HG03066 (cell line): Measurements from ENCODE around the gene ZCCHC24.

Source experiments
- ATAC-seq: cut with Tn5 transposase; IDR thresholded peaks from one replicate; pipeline ENCODE4 v1.9.1; 2021; ENCODE audit warnings: low read depth; ENCODE audit not compliant: unreplicated experiment

ZCCHC24 gene

DNA sequence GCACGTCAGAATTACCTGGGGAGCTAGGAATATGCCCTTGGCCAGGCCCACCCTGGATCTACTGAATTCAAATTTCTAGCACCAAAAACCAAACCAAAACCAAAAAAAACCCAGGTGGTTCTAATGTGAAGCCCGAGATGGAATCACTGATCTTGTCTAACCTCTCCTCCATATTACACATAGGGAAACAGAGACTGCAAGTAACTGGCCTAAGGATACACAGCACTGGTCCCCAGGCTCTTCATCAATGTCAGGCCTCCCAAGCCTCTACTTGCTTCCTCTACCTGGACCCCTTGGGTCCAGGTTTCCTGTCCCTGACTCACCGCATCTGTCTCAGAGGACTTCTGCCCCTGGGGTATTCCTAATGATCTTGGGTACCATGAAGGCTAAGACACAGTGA, 30.7 kb downstream of the ZCCHC24 start:
- no peak for ATAC-seq

- ATAC-seq: no peak
These were observed 32.2 kb downstream of the ZCCHC24 start for GRCh38 chr10:79413196-79413595.

- no peak for ATAC-seq
These were observed 32.9 kb downstream of the ZCCHC24 start for GRCh38 chr10:79412516-79412915.

DNA sequence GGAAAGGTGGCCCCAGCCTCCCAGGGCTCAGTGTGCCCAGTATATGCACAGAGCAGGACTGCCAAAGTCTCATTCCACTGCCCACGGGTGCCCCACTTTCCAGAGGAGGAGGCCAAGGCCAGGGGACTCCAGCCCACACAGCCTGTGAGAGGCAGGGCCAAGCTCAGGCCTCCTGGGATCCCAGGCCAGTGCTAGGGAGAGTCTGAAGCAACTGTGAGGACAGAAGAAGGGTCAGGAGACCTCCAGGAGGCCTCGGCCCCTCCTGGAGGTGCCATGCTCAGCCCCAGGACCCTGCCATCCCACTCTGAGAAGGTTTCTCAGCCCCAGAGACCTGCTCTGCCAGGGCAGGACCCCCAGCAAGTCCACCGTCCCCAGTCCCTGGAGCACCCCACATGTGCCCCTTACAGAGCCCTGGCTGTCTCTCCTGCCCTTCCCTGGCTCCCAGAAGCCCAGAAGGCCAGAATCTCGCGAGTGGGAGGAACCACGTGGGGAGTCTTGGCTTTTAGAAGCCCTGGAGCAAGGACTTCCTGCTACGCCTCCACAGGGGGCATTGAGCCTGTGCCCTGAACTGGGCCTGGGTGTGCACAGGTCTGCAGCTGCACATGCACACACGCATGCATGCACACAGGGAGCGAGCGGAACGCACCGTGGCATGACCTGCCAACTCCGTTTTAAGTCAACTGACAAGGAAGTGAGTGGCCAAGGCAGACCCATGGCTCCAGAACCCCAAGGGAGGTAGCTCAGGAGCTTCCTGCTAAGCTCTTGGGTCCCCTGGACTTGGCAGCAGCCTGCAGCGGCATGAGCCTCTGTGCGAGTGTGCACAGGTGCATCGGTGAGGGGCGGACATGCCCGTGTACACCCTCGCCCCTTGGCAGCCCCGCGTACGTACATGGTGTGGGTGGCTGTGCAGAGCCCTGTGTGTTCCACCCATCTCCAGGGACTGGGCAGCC, 33.6 kb downstream of the ZCCHC24 start:
- no peak for ATAC-seq

GRCh38 chr10:79410315-79411094, 34.9 kb downstream of the ZCCHC24 start:
- no peak for ATAC-seq

DNA sequence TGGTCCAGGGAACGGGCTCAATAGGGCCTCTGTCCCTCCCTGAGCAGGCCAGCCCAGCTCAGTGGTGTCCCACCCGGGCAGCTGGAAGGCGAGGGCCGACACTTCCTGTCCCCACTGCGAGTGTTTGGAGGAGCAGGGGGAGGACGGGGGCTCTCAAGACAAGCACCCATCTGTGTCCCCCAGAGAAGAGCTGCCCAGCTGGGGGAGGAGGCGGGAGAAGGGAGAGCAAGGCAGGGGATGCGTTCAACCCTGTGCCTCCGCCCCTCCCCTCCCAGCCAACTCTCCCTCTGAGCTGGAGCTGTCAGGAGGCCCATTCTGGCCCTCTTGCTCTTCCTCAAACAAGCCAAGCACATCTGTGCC, 35.7 kb downstream of the ZCCHC24 start:
- ATAC-seq: no peak

- no peak for ATAC-seq
These were observed 36.2 kb downstream of the ZCCHC24 start for GRCh38 chr10:79409038-79409725.

DNA sequence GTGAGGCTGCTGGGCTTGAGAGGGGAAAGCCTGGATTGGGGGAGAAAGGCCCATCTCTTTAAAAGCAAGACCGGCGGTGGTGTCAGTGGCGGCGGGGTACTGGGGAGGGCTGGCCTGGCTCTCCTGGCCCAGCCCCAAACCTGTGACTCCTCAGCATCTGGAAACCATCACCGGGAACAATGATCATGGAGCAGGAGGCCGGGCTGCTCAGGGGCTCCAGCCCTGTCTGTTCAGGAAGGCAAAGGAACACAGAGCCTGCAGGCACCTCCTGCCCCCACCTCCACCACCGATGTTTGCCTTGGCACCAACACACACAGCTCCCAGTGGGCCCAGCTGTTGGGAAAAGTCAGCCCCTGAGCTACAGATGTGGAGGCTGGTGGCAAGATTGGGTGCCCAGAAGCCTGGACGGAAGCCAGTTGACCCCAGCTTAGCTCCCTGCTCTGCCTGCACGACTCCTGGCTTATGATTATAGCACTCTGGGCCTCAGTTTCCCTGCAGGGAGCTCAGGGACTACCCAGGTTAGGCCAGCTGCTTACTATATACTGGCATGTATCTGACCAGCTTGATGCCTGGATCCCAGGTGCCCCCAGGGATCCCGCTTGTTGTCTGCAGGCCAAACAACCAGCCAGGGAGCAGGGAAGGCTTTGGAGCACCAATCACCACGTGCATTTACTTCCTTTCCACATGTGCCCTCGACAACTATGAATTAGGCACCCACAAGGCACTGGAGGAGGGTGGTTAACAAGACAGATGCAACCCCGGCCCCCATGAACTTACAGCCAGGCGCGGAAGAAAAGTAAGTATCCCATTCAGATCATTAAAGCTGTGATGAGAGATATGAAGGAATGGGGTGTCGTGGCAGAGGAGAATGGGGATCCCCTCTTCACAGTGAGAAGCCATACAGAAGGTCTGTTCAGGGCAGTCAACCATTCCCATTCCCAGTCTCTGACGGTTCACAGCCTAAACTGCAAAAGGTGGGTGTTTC, 37.3 kb downstream of the ZCCHC24 start:
- no peak for ATAC-seq

DNA sequence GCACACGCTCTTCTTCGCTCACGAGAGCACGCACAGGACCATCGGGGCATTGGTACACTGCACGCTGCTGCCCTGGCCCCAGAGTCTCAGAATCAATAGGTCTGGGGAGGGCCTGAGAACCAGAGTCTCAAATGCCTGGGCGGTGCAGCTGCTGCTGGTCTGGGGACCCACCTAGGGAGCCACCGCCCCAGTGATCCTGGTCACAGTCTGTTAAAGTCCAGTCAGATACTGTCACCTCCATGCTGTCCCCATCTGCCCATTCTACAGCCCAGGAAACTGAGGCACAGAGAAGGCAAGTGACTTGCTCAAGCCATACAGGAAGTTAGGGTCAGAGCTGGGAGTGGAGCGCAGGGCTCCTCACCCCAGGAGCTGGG, 38.0 kb downstream of the ZCCHC24 start:
- no peak for ATAC-seq

DNA sequence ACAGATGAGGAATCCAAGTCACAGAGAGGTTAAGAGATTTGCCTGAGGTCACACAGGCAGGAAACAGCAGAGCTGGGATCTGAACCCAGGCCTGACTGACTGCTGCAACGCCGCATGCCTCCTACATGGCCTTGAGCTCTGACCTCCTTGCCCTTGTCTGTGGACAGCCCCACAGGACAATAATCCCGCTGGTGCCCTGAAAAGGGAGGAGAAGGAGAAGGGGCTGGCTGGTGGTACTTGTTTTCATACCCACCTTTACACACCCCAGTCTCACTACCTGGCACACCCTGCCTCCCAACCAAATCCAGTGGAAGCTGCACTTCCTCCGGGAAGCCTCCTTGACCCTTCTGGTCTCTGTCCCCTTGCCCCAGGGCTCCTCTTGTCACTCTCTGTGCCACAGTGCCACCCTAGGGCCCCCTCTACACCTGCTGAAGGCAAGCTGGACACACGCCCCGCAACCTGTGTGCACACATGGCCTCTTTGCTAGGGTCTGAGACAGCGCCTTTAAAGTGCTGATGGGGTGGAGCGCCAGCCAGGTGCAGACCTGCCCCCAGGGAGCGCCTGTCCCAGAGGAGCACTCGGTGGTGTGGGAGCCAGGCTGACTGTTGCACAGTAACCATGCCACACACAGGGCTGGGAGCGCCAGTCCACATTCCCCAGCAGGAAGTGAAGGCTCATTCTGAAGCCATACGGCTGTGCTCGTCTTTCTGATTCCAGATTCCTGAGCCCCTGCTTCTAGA, 38.6 kb downstream of the ZCCHC24 start:
- no peak for ATAC-seq

GRCh38 chr10:79405995-79406515, 39.4 kb downstream of the ZCCHC24 start:
- ATAC-seq: no peak

- ATAC-seq: no peak
These were observed 40.0 kb downstream of the ZCCHC24 start for GRCh38 chr10:79405221-79405994.

- no peak for ATAC-seq
These were observed 40.7 kb downstream of the ZCCHC24 start for GRCh38 chr10:79404690-79405131.

- no peak for ATAC-seq
These were observed 41.2 kb downstream of the ZCCHC24 start for GRCh38 chr10:79404231-79404609.

DNA sequence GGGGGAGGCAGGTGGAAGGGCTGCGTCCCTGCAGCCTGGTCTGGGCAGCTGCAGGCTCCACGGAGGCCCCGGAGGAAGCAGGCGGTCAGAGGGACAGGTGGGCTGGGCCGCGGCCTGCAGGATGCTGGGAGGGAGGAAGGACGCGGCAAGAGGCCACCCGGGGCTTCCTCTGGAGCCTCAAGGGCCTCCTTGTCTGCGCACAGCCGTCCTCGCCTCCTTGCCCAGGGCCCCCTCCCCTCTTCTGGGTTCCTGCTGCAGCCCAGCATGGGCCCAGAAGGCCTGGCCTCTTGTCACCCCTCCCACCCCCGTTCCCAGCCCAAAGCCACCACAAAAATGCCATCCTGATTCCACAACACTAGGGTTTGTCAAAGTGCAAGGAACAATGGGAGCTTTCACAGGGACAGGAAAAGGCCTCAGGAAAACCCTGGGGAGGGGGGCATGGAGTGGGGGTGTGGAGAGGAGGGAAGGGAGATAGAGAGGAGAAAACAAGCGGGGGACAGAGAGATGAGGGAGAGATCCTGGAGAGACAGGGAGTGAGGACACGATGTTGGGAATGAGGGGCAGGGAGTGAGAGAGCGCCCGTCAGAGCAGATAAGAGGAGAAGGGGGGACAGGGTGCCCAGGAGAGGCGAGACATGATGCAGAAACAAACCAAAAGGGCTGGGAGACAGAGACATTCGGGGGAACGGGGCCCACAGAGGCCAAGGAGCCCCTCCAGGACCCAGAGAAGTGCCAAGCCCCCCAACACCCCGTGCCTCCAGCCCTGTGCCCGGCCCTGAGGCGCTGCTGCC, 41.8 kb downstream of the ZCCHC24 start:
- no peak for ATAC-seq

DNA sequence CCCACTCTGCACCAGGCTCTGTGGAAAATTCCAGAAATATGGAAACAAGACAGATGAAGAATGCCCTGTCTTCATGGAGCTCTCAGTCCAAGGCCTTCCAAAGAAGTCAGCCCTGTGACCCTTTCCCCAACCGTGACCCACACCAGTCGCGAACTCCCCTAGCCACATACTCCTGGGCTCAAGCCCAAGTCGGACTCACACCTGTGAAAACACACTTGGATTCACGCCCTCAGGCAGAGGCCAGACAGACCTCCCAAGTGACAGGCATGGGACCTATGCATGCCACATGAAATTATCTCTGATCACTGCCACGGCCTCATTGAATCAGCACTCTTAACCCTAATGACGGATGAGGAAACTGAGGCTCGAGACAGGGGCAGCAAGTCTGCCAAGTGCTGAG, 42.5 kb downstream of the ZCCHC24 start:
- ATAC-seq: no peak

- no peak for ATAC-seq
These were observed 42.8 kb downstream of the ZCCHC24 start for GRCh38 chr10:79402625-79402946.
